HepG2 (cell line): ENCODE measurements around the gene DNASE1L2.

ENCODE experiments used
- CBX2 ChIP-seq, 2 experiments: fragments of 200-600 bp in 1 of 2; sonication (generic); formaldehyde crosslinking in 1 of 2; IDR thresholded peaks; 2 replicates each; pipeline versions ENCODE4 v1.7.0 to v1.8.1; 2018 to 2022; ENCODE audit warnings: low read depth in 2 of 2, low read length in 1 of 2, mild to moderate bottlenecking in 1 of 2, missing genetic modification reagents in 1 of 2
- CTCF ChIP-seq: sonication (generic); formaldehyde crosslinking; IDR thresholded peaks from 2 replicates; pipeline ENCODE4 v1.5.0; 2020; ENCODE audit warnings: mild to moderate bottlenecking, missing genetic modification reagents, moderate library complexity
- EZH2 ChIP-seq: conservative IDR thresholded peaks from 2 replicates; pipeline ENCODE4 v1.6.1; 2012; ENCODE audit warnings: mild to moderate bottlenecking, low read depth, low read length, moderate library complexity
- MAFK ChIP-seq, 2 experiments: IDR thresholded peaks in 1 of 2; conservative IDR thresholded peaks in 1 of 2; 2 replicates each; pipeline ENCODE4 v1.6.1; 2011; ENCODE audit warnings: improper control_type of control experiment in 2 of 2, low read length in 2 of 2
- PHF20 ChIP-seq: sonication (generic); formaldehyde crosslinking; IDR thresholded peaks from 2 replicates; pipeline ENCODE4 v1.5.0; 2020; ENCODE audit warnings: mild to moderate bottlenecking, missing genetic modification reagents
- POGK ChIP-seq: sonication (generic); formaldehyde crosslinking; conservative IDR thresholded peaks from 2 replicates; pipeline ENCODE4 v1.8.0; 2022; ENCODE audit warnings: mild to moderate bottlenecking, moderate library complexity, missing genetic modification reagents
- RBFOX2 ChIP-seq: fragments of 200-400 bp; formaldehyde crosslinking; IDR thresholded peaks from 2 replicates; pipeline ENCODE4 v1.6.1; 2017; ENCODE audit warnings: low read depth, mild to moderate bottlenecking, low read length
- SMARCE1 ChIP-seq: fragments of 450-650 bp; IDR thresholded peaks from 2 replicates; pipeline ENCODE4 v1.6.1; 2017; ENCODE audit warnings: borderline replicate concordance
- U2AF1 ChIP-seq: fragments of 200-400 bp; formaldehyde crosslinking; optimal IDR thresholded peaks from 2 replicates; pipeline ENCODE3; 2017; ENCODE audit warnings: mild to moderate bottlenecking, low read depth, low read length
- ZNF12 ChIP-seq: sonication (generic); formaldehyde crosslinking; IDR thresholded peaks from 2 replicates; pipeline ENCODE4 v1.5.0; 2020; ENCODE audit warnings: missing genetic modification reagents

GRCh38 chr16:2282866-2283555 is 46.8 kb downstream of the DNASE1L2 start:
- TF ChIP-seq MAFK (conservative IDR thresholded peaks at IDR 0.05 in 1 of 2, IDR thresholded peaks at IDR 0.05 in 1 of 2; ENCODE audit: low read length in 2 of 2) (no peak), SMARCE1 (no peak), CTCF (CRISPR knock-in tag) (no peak), RBFOX2 (no peak), POGK (no peak), U2AF1 (no peak), ZNF12 (CRISPR knock-in tag) (no peak), CBX2 (IDR thresholded peaks at IDR 0.05; ENCODE audit: low read depth, low read length) (no peak), CBX2 (CRISPR knock-in tag; IDR thresholded peaks at IDR 0.05; ENCODE audit: low read depth) (no peak), PHF20 (CRISPR knock-in tag) (no peak), EZH2 (no peak)
